ENCODE data around the gene EFHC1.

Gene EFHC1

GRCh38 chr6:52544602-52545405, 124.7 kb downstream of the EFHC1 start:
- WGBS, 2 donors (ENCODE audit: extremely low coverage in 2 of 2, insufficient read length in 2 of 2, insufficient replicate concordance in 1 of 2) = no CpG with 5 or more reads among the region's 9 CpGs
- H3K4me3 ChIP-seq (ENCODE audit: low read length in 2 of 2) = no peak overlapping the region
- no peak overlapping the region for H2AFZ ChIP-seq (ENCODE audit: low read length)
- no peak overlapping the region for H3K18ac ChIP-seq (ENCODE audit: low read length)
- H4K8ac ChIP-seq (ENCODE audit: low read depth, low read length) = no peak overlapping the region
- H3K23ac ChIP-seq (ENCODE audit: low read depth, low read length, poor library complexity) = no peak overlapping the region
- peaks cover 0 to 2% of the 10 kb centered on the region in 2 donors for H3K36me3 ChIP-seq (replicated peaks in 1 of 2; ENCODE audit: control insufficient read depth in 2 of 2, insufficient read depth in 2 of 2, low read length in 2 of 2)
- no peak for DNase-seq (ENCODE audit: low spot score)
- H3K27me3 ChIP-seq (ENCODE audit: control insufficient read depth in 3 of 3, insufficient read depth in 3 of 3, low read depth in 1 of 3, low read length in 3 of 3) = no peaks in the 10 kb centered on the region
- H3K4ac ChIP-seq (ENCODE audit: low read length) = no peak overlapping the region
- no peak overlapping the region for H2BK120ac ChIP-seq (ENCODE audit: low read depth, low read length)
- no peak overlapping the region for H3K14ac ChIP-seq (ENCODE audit: low read length)
- no peak overlapping the region for H2BK5ac ChIP-seq (ENCODE audit: low read length)
- peaks cover 4% of the 10 kb centered on the region for H3K79me1 ChIP-seq (ENCODE audit: low read depth, low read length)
- no peak overlapping the region for H2AK5ac ChIP-seq (ENCODE audit: low read depth, low read length)
- no peak overlapping the region for H2BK15ac ChIP-seq (ENCODE audit: low read length)
- no peak overlapping the region for H3K9ac ChIP-seq (ENCODE audit: low read depth, low read length, poor library complexity)
- no peak overlapping the region for H3K4me2 ChIP-seq (ENCODE audit: insufficient read depth, low read length, poor library complexity, severe bottlenecking)
- H2BK12ac ChIP-seq (ENCODE audit: low read length) = no peak overlapping the region
- no peak overlapping the region for H3K27ac ChIP-seq (replicated peaks; ENCODE audit: low read length)
- H3K4me1 ChIP-seq (ENCODE audit: control insufficient read depth in 2 of 2, insufficient read depth in 1 of 2, low read depth in 1 of 2, low read length in 2 of 2) = peaks cover 10 to 14% of the 10 kb centered on the region in 2 donors
- H3K9me3 ChIP-seq (replicated peaks in 1 of 2; ENCODE audit: control insufficient read depth in 2 of 2, insufficient read depth in 1 of 2, low read depth in 1 of 2, low read length in 2 of 2) = no peaks in the 10 kb centered on the region
- H4K91ac ChIP-seq (ENCODE audit: low read depth, low read length, poor library complexity) = no peak overlapping the region

GRCh38 chr6:52545406-52546119, 125.4 kb downstream of the EFHC1 start:
- Histone ChIP-seq H2BK15ac (ENCODE audit: low read length) (no peak overlapping the region), H3K9me3 (replicated peaks in 1 of 2; ENCODE audit: control insufficient read depth in 2 of 2, insufficient read depth in 1 of 2, low read depth in 1 of 2, low read length in 2 of 2) (no peaks in the 10 kb centered on the region), H2BK120ac (ENCODE audit: low read depth, low read length) (no peak overlapping the region), H3K4me1 (ENCODE audit: control insufficient read depth in 2 of 2, insufficient read depth in 1 of 2, low read depth in 1 of 2, low read length in 2 of 2) (peaks cover 10 to 17% of the 10 kb centered on the region in 2 donors), H3K27me3 (ENCODE audit: control insufficient read depth in 3 of 3, insufficient read depth in 3 of 3, low read depth in 1 of 3, low read length in 3 of 3) (no peaks in the 10 kb centered on the region), H3K4me3 (ENCODE audit: low read length in 2 of 2) (no peak overlapping the region), H4K8ac (ENCODE audit: low read depth, low read length) (no peak overlapping the region), H2AFZ (ENCODE audit: low read length) (no peak overlapping the region), H3K36me3 (replicated peaks in 1 of 2; ENCODE audit: control insufficient read depth in 2 of 2, insufficient read depth in 2 of 2, low read length in 2 of 2) (peaks cover 0 to 2% of the 10 kb centered on the region in 2 donors), H2AK5ac (ENCODE audit: low read depth, low read length) (no peak overlapping the region), H3K4me2 (ENCODE audit: insufficient read depth, low read length, poor library complexity, severe bottlenecking) (no peak overlapping the region), H2BK12ac (ENCODE audit: low read length) (no peak overlapping the region), H3K27ac (replicated peaks; ENCODE audit: low read length) (no peak overlapping the region), H3K79me1 (ENCODE audit: low read depth, low read length) (peaks cover 4% of the 10 kb centered on the region), H3K14ac (ENCODE audit: low read length) (no peak overlapping the region), H3K4ac (ENCODE audit: low read length) (no peak overlapping the region), H4K91ac (ENCODE audit: low read depth, low read length, poor library complexity) (no peak overlapping the region), H3K9ac (ENCODE audit: low read depth, low read length, poor library complexity) (no peak overlapping the region), H2BK5ac (ENCODE audit: low read length) (no peak overlapping the region), H3K18ac (ENCODE audit: low read length) (no peak overlapping the region), H3K23ac (ENCODE audit: low read depth, low read length, poor library complexity) (no peak overlapping the region)
- no CpG with 5 or more reads among the region's 6 CpGs for WGBS, 2 donors (ENCODE audit: extremely low coverage in 2 of 2, insufficient read length in 2 of 2, insufficient replicate concordance in 1 of 2)
- no peak for DNase-seq (ENCODE audit: low spot score)

- Histone ChIP-seq H3K4me1 (ENCODE audit: control insufficient read depth in 2 of 2, insufficient read depth in 1 of 2, low read depth in 1 of 2, low read length in 2 of 2) (peaks cover 12 to 22% of the 10 kb centered on the region in 2 donors), H2AFZ (ENCODE audit: low read length) (no peak overlapping the region), H3K23ac (ENCODE audit: low read depth, low read length, poor library complexity) (no peak overlapping the region), H3K79me1 (ENCODE audit: low read depth, low read length) (peaks cover 4% of the 10 kb centered on the region), H3K36me3 (replicated peaks in 1 of 2; ENCODE audit: control insufficient read depth in 2 of 2, insufficient read depth in 2 of 2, low read length in 2 of 2) (peaks cover 0 to 2% of the 10 kb centered on the region in 2 donors), H3K4me3 (ENCODE audit: low read length in 2 of 2) (no peak overlapping the region), H3K14ac (ENCODE audit: low read length) (no peak overlapping the region), H3K4ac (ENCODE audit: low read length) (no peak overlapping the region), H2BK15ac (ENCODE audit: low read length) (no peak overlapping the region), H3K27ac (replicated peaks; ENCODE audit: low read length) (no peak overlapping the region), H4K91ac (ENCODE audit: low read depth, low read length, poor library complexity) (no peak overlapping the region), H3K9ac (ENCODE audit: low read depth, low read length, poor library complexity) (no peak overlapping the region), H4K8ac (ENCODE audit: low read depth, low read length) (no peak overlapping the region), H3K18ac (ENCODE audit: low read length) (no peak overlapping the region), H2BK12ac (ENCODE audit: low read length) (no peak overlapping the region), H3K4me2 (ENCODE audit: insufficient read depth, low read length, poor library complexity, severe bottlenecking) (no peak overlapping the region), H3K27me3 (ENCODE audit: control insufficient read depth in 3 of 3, insufficient read depth in 3 of 3, low read depth in 1 of 3, low read length in 3 of 3) (no peaks in the 10 kb centered on the region), H2BK120ac (ENCODE audit: low read depth, low read length) (no peak overlapping the region), H3K9me3 (replicated peaks in 1 of 2; ENCODE audit: control insufficient read depth in 2 of 2, insufficient read depth in 1 of 2, low read depth in 1 of 2, low read length in 2 of 2) (no peaks in the 10 kb centered on the region), H2AK5ac (ENCODE audit: low read depth, low read length) (no peak overlapping the region), H2BK5ac (ENCODE audit: low read length) (no peak overlapping the region)
- no peak for DNase-seq (ENCODE audit: low spot score)
- no CpG with 5 or more reads among the region's 1 CpG for WGBS, 2 donors (ENCODE audit: extremely low coverage in 2 of 2, insufficient read length in 2 of 2, insufficient replicate concordance in 1 of 2)
Observed at GRCh38 chr6:52546192-52546591, 126.0 kb downstream of the EFHC1 start.

DNA sequence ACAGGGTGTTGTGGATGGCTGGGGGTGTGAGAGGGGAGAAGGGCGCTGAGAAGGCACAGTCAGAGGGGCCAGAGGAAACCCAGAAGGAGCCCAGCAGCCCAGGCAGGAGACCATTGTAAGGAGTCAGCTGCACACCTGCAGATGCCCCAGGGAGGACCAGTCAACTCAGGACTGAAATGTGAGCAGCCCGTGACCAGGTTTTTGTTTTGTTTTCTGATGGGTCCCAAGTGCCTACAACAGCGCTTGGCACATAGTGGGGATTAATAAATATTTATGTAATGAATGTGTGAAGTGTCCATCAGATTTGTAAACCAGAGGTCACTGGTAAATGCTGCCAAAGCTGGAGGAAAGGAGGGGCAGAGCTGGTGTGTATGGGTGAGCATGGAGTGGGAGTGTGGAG, 126.5 kb downstream of the EFHC1 start:
- no CpG with 5 or more reads among the region's 3 CpGs for WGBS, 2 donors (ENCODE audit: extremely low coverage in 2 of 2, insufficient read length in 2 of 2, insufficient replicate concordance in 1 of 2)
- Histone ChIP-seq H3K9me3 (replicated peaks in 1 of 2; ENCODE audit: control insufficient read depth in 2 of 2, insufficient read depth in 1 of 2, low read depth in 1 of 2, low read length in 2 of 2) (no peaks in the 10 kb centered on the region), H4K8ac (ENCODE audit: low read depth, low read length) (no peak overlapping the region), H2AK5ac (ENCODE audit: low read depth, low read length) (no peak overlapping the region), H2BK5ac (ENCODE audit: low read length) (no peak overlapping the region), H3K9ac (ENCODE audit: low read depth, low read length, poor library complexity) (no peak overlapping the region), H3K36me3 (replicated peaks in 1 of 2; ENCODE audit: control insufficient read depth in 2 of 2, insufficient read depth in 2 of 2, low read length in 2 of 2) (peaks cover 0 to 2% of the 10 kb centered on the region in 2 donors), H4K91ac (ENCODE audit: low read depth, low read length, poor library complexity) (no peak overlapping the region), H2BK15ac (ENCODE audit: low read length) (no peak overlapping the region), H3K4ac (ENCODE audit: low read length) (no peak overlapping the region), H3K27me3 (ENCODE audit: control insufficient read depth in 3 of 3, insufficient read depth in 3 of 3, low read depth in 1 of 3, low read length in 3 of 3) (no peaks in the 10 kb centered on the region), H3K18ac (ENCODE audit: low read length) (no peak overlapping the region), H2BK120ac (ENCODE audit: low read depth, low read length) (no peak overlapping the region), H3K23ac (ENCODE audit: low read depth, low read length, poor library complexity) (no peak overlapping the region), H3K27ac (replicated peaks; ENCODE audit: low read length) (no peak overlapping the region), H3K14ac (ENCODE audit: low read length) (no peak overlapping the region), H2BK12ac (ENCODE audit: low read length) (no peak overlapping the region), H3K4me3 (ENCODE audit: low read length in 2 of 2) (no peak overlapping the region), H2AFZ (ENCODE audit: low read length) (no peak overlapping the region), H3K4me2 (ENCODE audit: insufficient read depth, low read length, poor library complexity, severe bottlenecking) (no peak overlapping the region), H3K4me1 (ENCODE audit: control insufficient read depth in 2 of 2, insufficient read depth in 1 of 2, low read depth in 1 of 2, low read length in 2 of 2) (peaks cover 16 to 25% of the 10 kb centered on the region in 2 donors), H3K79me1 (ENCODE audit: low read depth, low read length) (peaks cover 4% of the 10 kb centered on the region)
- no peak for DNase-seq (ENCODE audit: low spot score)
